ENCODE data around the gene DIP2C. TPM values are rescaled to one million over a fixed set of nuclear protein-coding genes. Genes with fewer than 3 reads are reported as not detected.
A peak's percentile ranks its signal among the peaks of the same experiment; 100 is the strongest.

Gene DIP2C
- total and polyA plus RNA-seq, 8 donors = 2.4 to 40.1 (median 21.0) TPM

DNA sequence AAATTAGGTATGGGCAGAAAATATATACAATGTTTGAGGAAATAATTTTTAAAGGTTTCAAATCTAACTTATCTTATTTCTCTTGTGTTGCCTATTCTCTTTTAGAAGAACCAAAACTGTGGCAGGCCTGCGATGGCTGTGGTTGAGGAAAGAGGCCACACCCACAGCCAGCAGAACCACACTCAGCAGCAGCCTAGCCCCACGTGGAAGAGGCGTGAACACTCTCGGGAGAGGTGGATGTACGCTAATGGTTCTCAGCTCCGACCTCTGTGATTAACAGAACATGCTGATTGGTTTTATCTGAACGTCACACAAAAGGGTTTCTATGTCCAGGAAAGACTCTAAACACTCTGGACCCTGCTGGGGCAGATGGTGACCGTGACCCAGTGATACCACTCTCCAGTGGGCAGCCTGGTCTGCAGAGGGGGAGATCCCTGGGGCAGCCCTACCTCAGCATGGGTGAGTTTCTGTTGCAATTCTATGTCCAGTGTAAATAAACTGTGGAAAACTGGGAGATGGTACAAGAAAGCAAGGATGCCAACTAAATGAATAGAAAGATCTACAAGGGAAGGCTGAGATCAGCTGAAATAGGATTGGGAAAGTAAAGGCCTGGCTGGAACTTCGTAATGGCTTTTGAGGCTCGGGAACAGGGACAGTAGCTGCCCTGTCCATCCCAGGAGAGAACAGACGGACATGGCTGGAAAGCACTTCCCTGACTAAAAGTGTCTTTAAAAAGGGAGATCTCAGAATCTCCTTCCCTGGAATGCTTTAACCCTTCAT lies 26.6 kb downstream of the DIP2C start:
- intact Hi-C loops (cut with DNase I; ENCODE audit: low total_unique reads) = no loop called here
- Histone ChIP-seq H3K27me3 (no peaks in the 10 kb centered on the region), H3K36me3 (no peaks in the 10 kb centered on the region), H3K4me1 (peaks cover 19 to 57% (median 37%) of the 10 kb centered on the region in 4 donors), H3K9me3 (no peaks in the 10 kb centered on the region), H3K27ac (peak overlapping the region in 1 of 5 donors; percentile 82), H3K4me3 (no peak overlapping the region)
- DNase-seq = peak in 1 of 2 donors; percentile 54
- 49 to 56% (median 54%) methylated on average over 11 of the region's 11 CpGs for WGBS, 5 donors
- TF ChIP-seq, protein P1, sequence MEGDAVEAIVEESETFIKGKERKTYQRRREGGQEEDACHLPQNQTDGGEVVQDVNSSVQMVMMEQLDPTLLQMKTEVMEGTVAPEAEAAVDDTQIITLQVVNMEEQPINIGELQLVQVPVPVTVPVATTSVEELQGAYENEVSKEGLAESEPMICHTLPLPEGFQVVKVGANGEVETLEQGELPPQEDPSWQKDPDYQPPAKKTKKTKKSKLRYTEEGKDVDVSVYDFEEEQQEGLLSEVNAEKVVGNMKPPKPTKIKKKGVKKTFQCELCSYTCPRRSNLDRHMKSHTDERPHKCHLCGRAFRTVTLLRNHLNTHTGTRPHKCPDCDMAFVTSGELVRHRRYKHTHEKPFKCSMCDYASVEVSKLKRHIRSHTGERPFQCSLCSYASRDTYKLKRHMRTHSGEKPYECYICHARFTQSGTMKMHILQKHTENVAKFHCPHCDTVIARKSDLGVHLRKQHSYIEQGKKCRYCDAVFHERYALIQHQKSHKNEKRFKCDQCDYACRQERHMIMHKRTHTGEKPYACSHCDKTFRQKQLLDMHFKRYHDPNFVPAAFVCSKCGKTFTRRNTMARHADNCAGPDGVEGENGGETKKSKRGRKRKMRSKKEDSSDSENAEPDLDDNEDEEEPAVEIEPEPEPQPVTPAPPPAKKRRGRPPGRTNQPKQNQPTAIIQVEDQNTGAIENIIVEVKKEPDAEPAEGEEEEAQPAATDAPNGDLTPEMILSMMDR (IDR thresholded peaks at IDR 0.05) = no peak

DNA sequence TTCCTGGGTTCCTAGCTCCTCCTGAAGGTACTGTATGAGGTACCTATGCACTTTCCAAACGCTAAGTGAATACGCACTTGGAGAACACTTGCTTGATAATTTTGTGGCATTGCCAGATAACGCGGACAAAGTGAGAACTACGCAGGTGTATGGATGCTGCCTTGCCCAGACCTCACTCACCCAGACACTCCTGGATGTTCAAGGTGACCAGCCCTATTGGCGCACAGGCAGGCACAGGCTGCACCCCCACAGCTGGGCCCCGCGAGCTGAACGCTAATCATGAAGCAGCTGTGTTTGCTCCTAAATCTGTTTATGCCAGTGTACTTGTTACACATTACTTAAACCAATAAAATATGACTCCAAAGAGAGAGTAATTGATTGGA lies 27.3 kb downstream of the DIP2C start:
- Histone ChIP-seq H3K4me3 (no peak overlapping the region), H3K27me3 (no peaks in the 10 kb centered on the region), H3K36me3 (no peaks in the 10 kb centered on the region), H3K4me1 (peaks cover 19 to 57% (median 37%) of the 10 kb centered on the region in 4 donors), H3K9me3 (no peaks in the 10 kb centered on the region), H3K27ac (peak overlapping the region in 3 of 5 donors; percentile 6 to 82 (median 59))
- TF ChIP-seq EP300 (IDR thresholded peaks at IDR 0.05) = no peak
- TF ChIP-seq POLR2A (IDR thresholded peaks at IDR 0.05) = no peak
- TF ChIP-seq, protein P1 (IDR thresholded peaks at IDR 0.05) = no peak
- TF ChIP-seq POLR2AphosphoS5 (IDR thresholded peaks at IDR 0.05) = no peak
- intact Hi-C loops (cut with DNase I; ENCODE audit: low total_unique reads) = no loop called here
- DNase-seq = peak in 1 of 2 donors; percentile 50
- 72 to 84% (median 82%) methylated on average over 9 of the region's 9 CpGs for WGBS, 5 donors

DNA sequence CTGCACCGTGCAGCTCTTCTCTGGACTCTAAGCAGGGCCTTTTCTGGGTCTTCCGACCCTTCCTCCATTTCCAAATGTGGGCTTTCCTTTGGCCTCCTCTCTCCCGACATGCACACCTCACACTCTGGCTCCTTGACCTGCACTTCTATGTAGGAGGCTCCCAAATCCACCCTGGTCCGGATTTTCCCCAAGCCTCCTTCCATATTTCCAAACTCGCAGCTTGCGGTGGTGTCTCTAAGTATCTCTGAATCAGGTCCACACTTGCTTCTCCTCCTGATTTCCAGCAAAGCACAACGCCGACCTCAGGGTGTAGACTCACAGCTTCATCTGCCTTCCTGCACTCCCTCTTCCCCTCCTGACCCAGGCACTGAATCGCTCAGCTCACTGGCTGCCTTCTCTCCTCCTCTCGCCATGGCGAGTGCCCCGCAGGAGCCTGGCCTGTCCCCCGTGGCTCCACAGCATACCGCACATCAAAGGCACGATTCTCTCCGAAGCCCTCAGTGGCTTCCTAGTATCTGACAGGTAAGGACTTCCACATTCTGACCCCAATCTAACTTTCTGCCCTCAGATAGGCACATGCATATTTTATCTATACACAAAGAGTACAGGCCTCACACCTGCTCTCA lies 27.8 kb downstream of the DIP2C start:
- Histone ChIP-seq H3K4me1 (peaks cover 19 to 57% (median 37%) of the 10 kb centered on the region in 4 donors), H3K27me3 (no peaks in the 10 kb centered on the region), H3K36me3 (no peaks in the 10 kb centered on the region), H3K4me3 (no peak overlapping the region), H3K9me3 (no peaks in the 10 kb centered on the region), H3K27ac (peak overlapping the region in 4 of 5 donors; percentile 38 to 82 (median 57))
- intact Hi-C loops (cut with DNase I; ENCODE audit: low total_unique reads) = no loop called here
- 84 to 90% (median 87%) methylated on average over 16 of the region's 16 CpGs for WGBS, 5 donors
- TF ChIP-seq POLR2AphosphoS5 (IDR thresholded peaks at IDR 0.05) = no peak
- no peak for TF ChIP-seq EP300 (IDR thresholded peaks at IDR 0.05)
- TF ChIP-seq, protein P1 (IDR thresholded peaks at IDR 0.05) = no peak
- TF ChIP-seq POLR2A (IDR thresholded peaks at IDR 0.05) = no peak
- no peak for DNase-seq

DNA sequence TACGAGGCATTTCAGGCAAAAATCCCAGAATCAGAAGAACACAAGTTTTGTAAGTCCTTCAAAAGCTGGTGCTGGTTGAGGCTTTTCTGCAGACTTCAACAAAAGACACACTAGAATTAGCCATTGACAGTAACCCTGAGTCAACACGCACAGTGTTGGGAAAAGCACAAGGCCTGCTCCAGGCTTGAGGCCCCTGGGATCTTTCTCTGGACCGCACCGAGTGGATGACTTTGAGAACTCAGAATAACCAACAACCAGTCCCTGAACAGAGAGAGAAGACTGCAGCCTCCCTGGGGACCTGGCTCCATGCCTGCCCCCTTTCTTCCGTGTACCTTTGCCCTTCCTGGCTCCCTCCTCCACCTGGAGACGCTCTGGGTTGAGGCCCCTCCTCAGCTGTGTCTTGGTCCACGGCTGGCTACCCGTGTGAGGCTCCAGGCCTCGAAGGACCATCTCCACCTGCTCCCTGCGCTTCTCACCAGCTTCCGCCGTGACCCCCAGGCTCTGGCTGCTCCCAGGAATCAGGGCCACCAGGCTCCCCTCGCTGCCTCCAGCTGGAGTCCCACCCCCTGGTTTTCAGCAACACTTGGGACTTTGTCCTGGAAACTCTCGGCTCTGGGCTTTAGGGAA lies 28.4 kb downstream of the DIP2C start:
- Histone ChIP-seq H3K36me3 (no peaks in the 10 kb centered on the region), H3K4me3 (no peak overlapping the region), H3K27ac (peak overlapping the region in 4 of 5 donors; percentile 38 to 82 (median 57)), H3K27me3 (no peaks in the 10 kb centered on the region), H3K4me1 (peaks cover 19 to 57% (median 37%) of the 10 kb centered on the region in 4 donors), H3K9me3 (no peaks in the 10 kb centered on the region)
- WGBS, 5 donors = 60 to 72% (median 67%) methylated on average over 14 of the region's 14 CpGs
- DNase-seq = peak in 1 of 2 donors; percentile 38
- intact Hi-C loops (cut with DNase I; ENCODE audit: low total_unique reads) = no loop called here
- TF ChIP-seq EP300 (IDR thresholded peaks at IDR 0.05) (no peak), POLR2AphosphoS5 (IDR thresholded peaks at IDR 0.05) (no peak), POLR2A (IDR thresholded peaks at IDR 0.05) (no peak)
- TF ChIP-seq, protein P1 (IDR thresholded peaks at IDR 0.05) = no peak

Data from stomach (tissue), 9 donors.